Measurements from ENCODE around the gene GPSM1.

The GPSM1 gene

GRCh38 chr9:136345281-136346156 lies 18.2 kb downstream of the GPSM1 start:
- Histone ChIP-seq H2AFZ (ENCODE audit: low read length) (no peak overlapping the region), H3K4me1 (ENCODE audit: insufficient read depth, low read length, poor library complexity, severe bottlenecking) (no peaks in the 10 kb centered on the region), H3K36me3 (ENCODE audit: insufficient read depth, low read length) (no peaks in the 10 kb centered on the region), H3K79me2 (ENCODE audit: insufficient read depth, low read length) (no peaks in the 10 kb centered on the region), H3K27me3 (ENCODE audit: insufficient read depth, low read length, poor library complexity, severe bottlenecking) (no peaks in the 10 kb centered on the region), H3K4me3 (ENCODE audit: low read length, poor library complexity, severe bottlenecking) (no peak overlapping the region), H3K4me2 (ENCODE audit: low read depth, low read length, poor library complexity, severe bottlenecking) (no peak overlapping the region), H4K20me1 (ENCODE audit: insufficient read depth, low read length, poor library complexity, severe bottlenecking) (no peaks in the 10 kb centered on the region), H3K9ac (ENCODE audit: low read depth, low read length, poor library complexity, severe bottlenecking) (no peak overlapping the region), H3F3A (ENCODE audit: low read depth) (no peaks in the 10 kb centered on the region), H3K9me3 (ENCODE audit: insufficient read depth, low read depth, low read length) (no peaks in the 10 kb centered on the region), H3K9me2 (replicated peaks; ENCODE audit: low read depth, low read length) (no peaks in the 10 kb centered on the region)
- no peak for TF ChIP-seq EZH2phosphoT487 (IDR thresholded peaks at IDR 0.05; ENCODE audit: borderline replicate concordance)
- TF ChIP-seq, protein P1, sequence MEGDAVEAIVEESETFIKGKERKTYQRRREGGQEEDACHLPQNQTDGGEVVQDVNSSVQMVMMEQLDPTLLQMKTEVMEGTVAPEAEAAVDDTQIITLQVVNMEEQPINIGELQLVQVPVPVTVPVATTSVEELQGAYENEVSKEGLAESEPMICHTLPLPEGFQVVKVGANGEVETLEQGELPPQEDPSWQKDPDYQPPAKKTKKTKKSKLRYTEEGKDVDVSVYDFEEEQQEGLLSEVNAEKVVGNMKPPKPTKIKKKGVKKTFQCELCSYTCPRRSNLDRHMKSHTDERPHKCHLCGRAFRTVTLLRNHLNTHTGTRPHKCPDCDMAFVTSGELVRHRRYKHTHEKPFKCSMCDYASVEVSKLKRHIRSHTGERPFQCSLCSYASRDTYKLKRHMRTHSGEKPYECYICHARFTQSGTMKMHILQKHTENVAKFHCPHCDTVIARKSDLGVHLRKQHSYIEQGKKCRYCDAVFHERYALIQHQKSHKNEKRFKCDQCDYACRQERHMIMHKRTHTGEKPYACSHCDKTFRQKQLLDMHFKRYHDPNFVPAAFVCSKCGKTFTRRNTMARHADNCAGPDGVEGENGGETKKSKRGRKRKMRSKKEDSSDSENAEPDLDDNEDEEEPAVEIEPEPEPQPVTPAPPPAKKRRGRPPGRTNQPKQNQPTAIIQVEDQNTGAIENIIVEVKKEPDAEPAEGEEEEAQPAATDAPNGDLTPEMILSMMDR (conservative IDR thresholded peaks at IDR 0.05; ENCODE audit: low read length) = no peak

GRCh38 chr9:136346157-136346481 lies 18.8 kb downstream of the GPSM1 start:
- no peaks in the 10 kb centered on the region for H3F3A ChIP-seq (ENCODE audit: low read depth)
- no peaks in the 10 kb centered on the region for H3K27me3 ChIP-seq (ENCODE audit: insufficient read depth, low read length, poor library complexity, severe bottlenecking)
- H3K36me3 ChIP-seq (ENCODE audit: insufficient read depth, low read length) = no peaks in the 10 kb centered on the region
- no peaks in the 10 kb centered on the region for H3K9me2 ChIP-seq (replicated peaks; ENCODE audit: low read depth, low read length)
- no peak overlapping the region for H3K9ac ChIP-seq (ENCODE audit: low read depth, low read length, poor library complexity, severe bottlenecking)
- H3K4me2 ChIP-seq (ENCODE audit: low read depth, low read length, poor library complexity, severe bottlenecking) = no peak overlapping the region
- no peaks in the 10 kb centered on the region for H3K4me1 ChIP-seq (ENCODE audit: insufficient read depth, low read length, poor library complexity, severe bottlenecking)
- H4K20me1 ChIP-seq (ENCODE audit: insufficient read depth, low read length, poor library complexity, severe bottlenecking) = no peaks in the 10 kb centered on the region
- TF ChIP-seq EZH2phosphoT487 (IDR thresholded peaks at IDR 0.05; ENCODE audit: borderline replicate concordance) = no peak
- TF ChIP-seq, protein P1 (conservative IDR thresholded peaks at IDR 0.05; ENCODE audit: low read length) = no peak
- no peak overlapping the region for H2AFZ ChIP-seq (ENCODE audit: low read length)
- no peaks in the 10 kb centered on the region for H3K79me2 ChIP-seq (ENCODE audit: insufficient read depth, low read length)
- no peaks in the 10 kb centered on the region for H3K9me3 ChIP-seq (ENCODE audit: insufficient read depth, low read depth, low read length)
- H3K4me3 ChIP-seq (ENCODE audit: low read length, poor library complexity, severe bottlenecking) = no peak overlapping the region

- H4K20me1 ChIP-seq (ENCODE audit: insufficient read depth, low read length, poor library complexity, severe bottlenecking) = no peaks in the 10 kb centered on the region
- H3K4me2 ChIP-seq (ENCODE audit: low read depth, low read length, poor library complexity, severe bottlenecking) = no peak overlapping the region
- H2AFZ ChIP-seq (ENCODE audit: low read length) = no peak overlapping the region
- no peak overlapping the region for H3K9ac ChIP-seq (ENCODE audit: low read depth, low read length, poor library complexity, severe bottlenecking)
- no peak overlapping the region for H3K4me3 ChIP-seq (ENCODE audit: low read length, poor library complexity, severe bottlenecking)
- H3F3A ChIP-seq (ENCODE audit: low read depth) = no peaks in the 10 kb centered on the region
- H3K36me3 ChIP-seq (ENCODE audit: insufficient read depth, low read length) = no peaks in the 10 kb centered on the region
- H3K4me1 ChIP-seq (ENCODE audit: insufficient read depth, low read length, poor library complexity, severe bottlenecking) = no peaks in the 10 kb centered on the region
- TF ChIP-seq, protein P1 (conservative IDR thresholded peaks at IDR 0.05; ENCODE audit: low read length) = no peak
- no peak for TF ChIP-seq EZH2phosphoT487 (IDR thresholded peaks at IDR 0.05; ENCODE audit: borderline replicate concordance)
- H3K79me2 ChIP-seq (ENCODE audit: insufficient read depth, low read length) = no peaks in the 10 kb centered on the region
- no peaks in the 10 kb centered on the region for H3K9me2 ChIP-seq (replicated peaks; ENCODE audit: low read depth, low read length)
- H3K27me3 ChIP-seq (ENCODE audit: insufficient read depth, low read length, poor library complexity, severe bottlenecking) = no peaks in the 10 kb centered on the region
- H3K9me3 ChIP-seq (ENCODE audit: insufficient read depth, low read depth, low read length) = no peaks in the 10 kb centered on the region
Measured at GRCh38 chr9:136346927-136347465, 19.7 kb downstream of the GPSM1 start.
